SU-DHL-6 (cell line): ENCODE measurements around the gene C6orf15.

ENCODE experiments used
- H2AFZ ChIP-seq: fragments of 200-600 bp; sonication (generic); 2 replicates; pipeline ENCODE4 v1.6.1; 2014; ENCODE audit warnings: low read depth, mild to moderate bottlenecking, moderate library complexity, mixed read lengths, antibody characterized with exemption, low read length; ENCODE audit not compliant: severe bottlenecking
- H3F3A ChIP-seq: fragments of 200-600 bp; shearing (Covaris generic); 2 replicates; pipeline ENCODE4 v1.6.0; 2016; ENCODE audit warnings: antibody characterized with exemption, mild to moderate bottlenecking; ENCODE audit not compliant: insufficient read depth
- H3K27ac ChIP-seq: fragments of 200-600 bp; sonication (generic); 2 replicates; pipeline ENCODE4 v1.5.1; 2016; ENCODE audit warnings: low read depth, mild to moderate bottlenecking, low read length, moderate library complexity, mixed read lengths
- H3K27me3 ChIP-seq: fragments of 200-600 bp; sonication (generic), shearing (Covaris generic); 2 replicates; pipeline ENCODE4 v1.6.0; 2014; ENCODE audit warnings: mild to moderate bottlenecking, low read length
- H3K36me3 ChIP-seq: fragments of 200-600 bp; sonication (generic); 2 replicates; pipeline ENCODE4 v1.6.1; 2014; ENCODE audit warnings: mild to moderate bottlenecking, low read length, mixed read lengths
- H3K4me2 ChIP-seq: fragments of 300-600, 200-600 bp; shearing (Covaris generic), sonication (generic); 2 replicates; pipeline ENCODE4 v1.6.0; 2014; ENCODE audit warnings: low read length, low read depth, mild to moderate bottlenecking; ENCODE audit not compliant: poor library complexity, severe bottlenecking
- H3K4me3 ChIP-seq: fragments of 200-600 bp; sonication (generic); 2 replicates; pipeline ENCODE4 v1.5.1; 2014; ENCODE audit warnings: antibody characterized with exemption, low read length, mild to moderate bottlenecking, mixed read lengths; ENCODE audit not compliant: insufficient read depth, poor library complexity, severe bottlenecking
- H3K79me2 ChIP-seq: fragments of 200-600 bp; sonication (generic); 2 replicates; pipeline ENCODE4 v1.6.1; 2014; ENCODE audit warnings: mild to moderate bottlenecking, low read length, moderate library complexity; ENCODE audit not compliant: insufficient read depth
- H3K9ac ChIP-seq: fragments of 200-600 bp; sonication (generic); 2 replicates; pipeline ENCODE4 v1.7.0; 2014; ENCODE audit warnings: mild to moderate bottlenecking, low read length
- H3K9me2 ChIP-seq: fragments of 200-600 bp; sonication (generic); replicated peaks from 2 replicates; pipeline ENCODE4 v1.6.1; 2014; ENCODE audit warnings: low read length; ENCODE audit not compliant: insufficient read depth
- H3K9me3 ChIP-seq: fragments of 200-600 bp; sonication (generic); 2 replicates; pipeline ENCODE4 v1.6.1; 2014; ENCODE audit warnings: low read length, mixed read lengths; ENCODE audit not compliant: insufficient read depth
- H4K20me1 ChIP-seq: fragments of 200-600 bp; sonication (generic); 2 replicates; pipeline ENCODE4 v1.6.1; 2014; ENCODE audit warnings: low read depth, mild to moderate bottlenecking, antibody characterized with exemption, low read length, moderate library complexity, mixed read lengths
- EZH2phosphoT487 ChIP-seq: fragments of 200-600 bp; sonication (generic), shearing (Covaris generic); conservative IDR thresholded peaks from 2 replicates; pipeline ENCODE4 v1.6.1; 2018; ENCODE audit warnings: mild to moderate bottlenecking, antibody characterized with exemption, low read length, moderate library complexity, mixed read lengths
- TF ChIP-seq, protein P1 (sequence below): fragments of 200-600 bp; sonication (generic); IDR thresholded peaks from one replicate; pipeline ENCODE4 v1.5.1; 2017; ENCODE audit warnings: antibody characterized with exemption, mild to moderate bottlenecking, low read length, moderate library complexity; ENCODE audit not compliant: insufficient read depth, poor library complexity, severe bottlenecking

Gene C6orf15

DNA sequence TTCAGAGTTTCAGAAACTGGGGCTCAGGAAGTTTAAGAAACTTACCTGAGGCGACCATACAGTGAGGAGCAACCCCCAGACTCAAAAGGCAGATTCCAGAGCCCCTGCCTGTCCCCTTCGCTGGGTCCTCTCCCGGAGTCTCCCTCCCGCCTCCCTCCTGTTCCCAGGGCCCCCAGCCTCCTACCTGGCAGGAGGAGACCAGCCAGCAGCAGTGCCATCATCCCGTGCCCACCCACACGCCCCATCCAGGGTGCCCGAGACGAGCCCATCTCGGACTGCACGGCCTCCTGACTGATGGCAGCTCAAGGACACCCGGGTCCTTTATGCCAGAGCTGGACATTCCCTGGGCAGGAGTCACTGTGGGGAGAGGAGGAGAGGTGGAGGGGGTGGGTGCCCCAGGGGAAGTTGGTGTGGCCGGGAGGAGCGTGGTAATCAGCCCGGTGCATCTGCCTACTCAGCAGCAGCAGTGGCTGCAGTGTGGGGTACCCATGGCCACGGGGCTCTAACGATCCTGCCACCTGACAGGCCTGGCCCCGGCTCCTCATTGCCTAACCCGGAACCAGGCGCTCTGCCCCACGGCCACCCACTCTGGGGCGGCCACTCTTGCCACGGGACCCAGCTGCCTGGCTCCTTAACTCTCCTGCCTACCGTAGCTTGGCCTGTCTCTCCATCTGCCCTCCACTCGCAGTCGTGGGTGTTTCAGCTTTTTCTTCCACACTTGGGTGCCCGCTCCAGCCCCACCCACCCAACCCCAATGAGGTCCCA lies 8.0 kb upstream of the C6orf15 start, which contains the start of gene CDSN:
Gene CDSN (minus strand): TSS at position 296 of the 765 bp plus-strand sequence. CDS start 27 bp downstream, at position 269.
- H3K9ac ChIP-seq: no peak within 1 kb of the TSS
- no peak within 1 kb of the TSS for H2AFZ ChIP-seq
- H3K27ac ChIP-seq: no peak within 1 kb of the TSS
- no peaks in the 10 kb centered on the region for H4K20me1 ChIP-seq
- H3K27me3 ChIP-seq: no peaks in the 10 kb centered on the region
- H3K9me2 ChIP-seq: no peaks in the 10 kb centered on the region
- no peaks in the 10 kb centered on the region for H3K36me3 ChIP-seq
- H3K4me3 ChIP-seq: no peak within 1 kb of the TSS
- H3K4me2 ChIP-seq: no peak within 1 kb of the TSS
- no peaks in the 10 kb centered on the region for H3K79me2 ChIP-seq
- TF ChIP-seq, protein P1, sequence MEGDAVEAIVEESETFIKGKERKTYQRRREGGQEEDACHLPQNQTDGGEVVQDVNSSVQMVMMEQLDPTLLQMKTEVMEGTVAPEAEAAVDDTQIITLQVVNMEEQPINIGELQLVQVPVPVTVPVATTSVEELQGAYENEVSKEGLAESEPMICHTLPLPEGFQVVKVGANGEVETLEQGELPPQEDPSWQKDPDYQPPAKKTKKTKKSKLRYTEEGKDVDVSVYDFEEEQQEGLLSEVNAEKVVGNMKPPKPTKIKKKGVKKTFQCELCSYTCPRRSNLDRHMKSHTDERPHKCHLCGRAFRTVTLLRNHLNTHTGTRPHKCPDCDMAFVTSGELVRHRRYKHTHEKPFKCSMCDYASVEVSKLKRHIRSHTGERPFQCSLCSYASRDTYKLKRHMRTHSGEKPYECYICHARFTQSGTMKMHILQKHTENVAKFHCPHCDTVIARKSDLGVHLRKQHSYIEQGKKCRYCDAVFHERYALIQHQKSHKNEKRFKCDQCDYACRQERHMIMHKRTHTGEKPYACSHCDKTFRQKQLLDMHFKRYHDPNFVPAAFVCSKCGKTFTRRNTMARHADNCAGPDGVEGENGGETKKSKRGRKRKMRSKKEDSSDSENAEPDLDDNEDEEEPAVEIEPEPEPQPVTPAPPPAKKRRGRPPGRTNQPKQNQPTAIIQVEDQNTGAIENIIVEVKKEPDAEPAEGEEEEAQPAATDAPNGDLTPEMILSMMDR: no peak
- TF ChIP-seq EZH2phosphoT487: 0 out of 2 replicates have a peak, but pooled peaks have one; percentile 93
- H3F3A ChIP-seq: no peaks in the 10 kb centered on the region
- H3K9me3 ChIP-seq: no peaks in the 10 kb centered on the region

DNA sequence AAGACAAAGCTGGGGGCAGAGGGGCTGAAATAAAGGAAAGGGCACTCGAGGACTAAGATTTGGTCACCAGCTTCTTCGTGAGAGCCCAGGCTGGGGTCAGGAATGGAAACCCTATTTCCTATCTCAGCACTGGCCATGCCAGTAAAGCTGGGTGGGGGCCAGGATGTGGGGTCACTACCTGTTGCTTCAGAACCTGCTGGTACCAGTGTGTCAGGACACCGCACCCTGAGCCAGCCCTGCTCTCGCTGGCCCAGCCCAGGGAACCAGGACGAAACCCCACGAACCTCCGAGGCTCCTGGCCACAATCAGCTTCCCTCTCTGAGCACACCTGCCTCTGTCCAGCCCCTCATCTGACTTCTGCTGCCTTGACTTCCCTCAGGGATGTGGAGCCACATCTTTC lies 5.8 kb upstream of the C6orf15 start:
- Histone ChIP-seq H3K9me2 (no peaks in the 10 kb centered on the region), H3K9ac (no peak overlapping the region), H3K36me3 (no peaks in the 10 kb centered on the region), H2AFZ (no peak overlapping the region), H4K20me1 (no peaks in the 10 kb centered on the region), H3K9me3 (no peaks in the 10 kb centered on the region), H3K79me2 (no peaks in the 10 kb centered on the region), H3K27ac (no peak overlapping the region), H3K4me2 (no peak overlapping the region), H3K4me3 (no peak overlapping the region), H3F3A (no peaks in the 10 kb centered on the region), H3K27me3 (no peaks in the 10 kb centered on the region)
- no peak for TF ChIP-seq EZH2phosphoT487

GRCh38 chr6:31116661-31117385 lies 4.4 kb upstream of the C6orf15 start:
- H3K9ac ChIP-seq: no peak overlapping the region
- no peaks in the 10 kb centered on the region for H3K79me2 ChIP-seq
- no peak overlapping the region for H3K4me3 ChIP-seq
- no peak overlapping the region for H2AFZ ChIP-seq
- H3F3A ChIP-seq: no peaks in the 10 kb centered on the region
- no peak for TF ChIP-seq EZH2phosphoT487
- TF ChIP-seq, protein P1: no peak
- H3K9me3 ChIP-seq: no peaks in the 10 kb centered on the region
- no peak overlapping the region for H3K4me2 ChIP-seq
- H3K27ac ChIP-seq: no peak overlapping the region
- no peaks in the 10 kb centered on the region for H3K9me2 ChIP-seq
- no peaks in the 10 kb centered on the region for H4K20me1 ChIP-seq
- no peaks in the 10 kb centered on the region for H3K27me3 ChIP-seq
- H3K36me3 ChIP-seq: no peaks in the 10 kb centered on the region
